Measurements from ENCODE around the gene RERG. TPM values are rescaled to one million over a fixed set of nuclear protein-coding genes. Genes with fewer than 3 reads are reported as not detected.
"Not testable (repeated sequence)": the region's sequence is repeated elsewhere in the genome, so short reads cannot be mapped to it uniquely, and the experiment has no call there.

RERG gene
- total RNA-seq, 2 experiments from 2014 or later, result 0.17 to 0.21 TPM

- peaks cover 15% of the 10 kb centered on the region for H3K4me1 Mint-ChIP-seq
- peak overlapping the region; percentile 60 for H3K4me3 Mint-ChIP-seq
- DNase-seq; CTCF ChIA-PET; H3K36me3 Mint-ChIP-seq (ENCODE audit: low read depth); POLR2A ChIA-PET; H3K27me3 Mint-ChIP-seq; H3K9me3 Mint-ChIP-seq: not testable (repeated sequence)
- H3K27ac Mint-ChIP-seq, result peak overlapping the region; percentile 91
These were observed 143.5 kb downstream of the RERG start for GRCh38 chr12:15077751-15078150.

- CTCF ChIA-PET, result interaction anchor here (0.8 kb wide), 1 partner anchor 19 kb away, joined by 3 read pairs; no protein-coding TSS in a partner anchor
These were observed 146.9 kb downstream of the RERG start for GRCh38 chr12:15074351-15074750.

GRCh38 chr12:15059123-15059522, 162.1 kb downstream of the RERG start:
- Mint-ChIP-seq H3K36me3 (ENCODE audit: low read depth) (no peaks in the 10 kb centered on the region), H3K27me3 (peaks cover 16% of the 10 kb centered on the region), H3K9me3 (peaks cover 10% of the 10 kb centered on the region), H3K4me3 (no peak overlapping the region), H3K4me1 (no peaks in the 10 kb centered on the region), H3K27ac (no peak overlapping the region)
- no peak for DNase-seq
- POLR2A ChIA-PET, result no interaction called here
- CTCF ChIA-PET, result no interaction called here

More at GRCh38 chr12:15074351-15074750, 146.9 kb downstream of the RERG start:
- H3K27ac Mint-ChIP-seq, result no peak overlapping the region
- no peak for DNase-seq
- peaks cover 15% of the 10 kb centered on the region for H3K4me1 Mint-ChIP-seq
- POLR2A ChIA-PET, result no interaction called here
- no peak overlapping the region for H3K4me3 Mint-ChIP-seq
- H3K27me3 Mint-ChIP-seq, result peaks cover 3% of the 10 kb centered on the region
- H3K36me3 Mint-ChIP-seq (ENCODE audit: low read depth), result peaks cover 7% of the 10 kb centered on the region
- peaks cover 16% of the 10 kb centered on the region for H3K9me3 Mint-ChIP-seq

Other genes with a start within 250 kb of the RERG start
- gene PDE6H, start 248.4 kb downstream of the RERG start, total RNA-seq, result not detected
- 10 to 100 TPM in 1 of 2 experiments, 1 to 10 TPM in 1; 7.7 to 10.2 TPM for gene PTPRO, start 101.1 kb upstream of the RERG start, total RNA-seq